ENCODE results near the gene KIAA1217. TPM values are rescaled to one million over a fixed set of nuclear protein-coding genes. Genes with fewer than 3 reads are reported as not detected.

KIAA1217 gene
- total and polyA plus RNA-seq, 2 donors from 2014 or later: 10.4 to 63.8 TPM

DNA sequence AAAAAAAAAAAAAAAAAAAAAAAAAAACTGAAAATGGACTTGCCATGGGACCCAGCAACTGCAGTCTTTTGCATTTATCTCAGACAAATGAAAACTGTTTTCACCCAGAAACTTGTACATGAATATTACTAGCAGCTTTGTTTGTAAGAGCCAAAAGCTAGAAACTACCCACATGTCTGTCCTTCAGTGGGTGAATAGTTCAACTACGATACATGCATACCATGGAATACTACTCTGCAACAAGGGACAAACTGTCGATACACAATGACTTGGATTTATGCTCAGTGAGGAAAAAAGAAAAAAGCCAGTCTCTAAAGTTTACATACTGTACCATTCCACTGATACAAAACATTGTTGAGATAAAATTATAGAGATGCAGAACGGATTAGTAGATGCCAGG, 195.6 kb downstream of the KIAA1217 start:
- Histone ChIP-seq H3K27ac (ENCODE audit: low read depth in 2 of 2, low read length in 2 of 2) (no peak overlapping the region), H3K4me1 (ENCODE audit: control insufficient read depth in 2 of 3, insufficient read depth in 2 of 3, low read depth in 1 of 3, low read length in 3 of 3) (no peaks in the 10 kb centered on the region), H3K9ac (ENCODE audit: low read length in 3 of 3) (no peak overlapping the region), H3K9me3 (ENCODE audit: control insufficient read depth in 2 of 3, insufficient read depth in 1 of 3, low read length in 3 of 3) (no peaks in the 10 kb centered on the region), H3K36me3 (ENCODE audit: control insufficient read depth in 2 of 3, insufficient read depth in 3 of 3, low read length in 3 of 3) (no peaks in the 10 kb centered on the region), H3K27me3 (ENCODE audit: control insufficient read depth, insufficient read depth, low read length) (no peaks in the 10 kb centered on the region), H3K4me3 (ENCODE audit: low read length in 3 of 3) (no peak overlapping the region)
- intact Hi-C loops (cut with DNase I): no loop called here
- TF ChIP-seq, protein P1, sequence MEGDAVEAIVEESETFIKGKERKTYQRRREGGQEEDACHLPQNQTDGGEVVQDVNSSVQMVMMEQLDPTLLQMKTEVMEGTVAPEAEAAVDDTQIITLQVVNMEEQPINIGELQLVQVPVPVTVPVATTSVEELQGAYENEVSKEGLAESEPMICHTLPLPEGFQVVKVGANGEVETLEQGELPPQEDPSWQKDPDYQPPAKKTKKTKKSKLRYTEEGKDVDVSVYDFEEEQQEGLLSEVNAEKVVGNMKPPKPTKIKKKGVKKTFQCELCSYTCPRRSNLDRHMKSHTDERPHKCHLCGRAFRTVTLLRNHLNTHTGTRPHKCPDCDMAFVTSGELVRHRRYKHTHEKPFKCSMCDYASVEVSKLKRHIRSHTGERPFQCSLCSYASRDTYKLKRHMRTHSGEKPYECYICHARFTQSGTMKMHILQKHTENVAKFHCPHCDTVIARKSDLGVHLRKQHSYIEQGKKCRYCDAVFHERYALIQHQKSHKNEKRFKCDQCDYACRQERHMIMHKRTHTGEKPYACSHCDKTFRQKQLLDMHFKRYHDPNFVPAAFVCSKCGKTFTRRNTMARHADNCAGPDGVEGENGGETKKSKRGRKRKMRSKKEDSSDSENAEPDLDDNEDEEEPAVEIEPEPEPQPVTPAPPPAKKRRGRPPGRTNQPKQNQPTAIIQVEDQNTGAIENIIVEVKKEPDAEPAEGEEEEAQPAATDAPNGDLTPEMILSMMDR (IDR thresholded peaks at IDR 0.05; ENCODE audit: borderline replicate concordance, extremely low read depth, insufficient read depth): no peak
- DNase-seq (no peak), FAIRE-seq (no peak)

DNA sequence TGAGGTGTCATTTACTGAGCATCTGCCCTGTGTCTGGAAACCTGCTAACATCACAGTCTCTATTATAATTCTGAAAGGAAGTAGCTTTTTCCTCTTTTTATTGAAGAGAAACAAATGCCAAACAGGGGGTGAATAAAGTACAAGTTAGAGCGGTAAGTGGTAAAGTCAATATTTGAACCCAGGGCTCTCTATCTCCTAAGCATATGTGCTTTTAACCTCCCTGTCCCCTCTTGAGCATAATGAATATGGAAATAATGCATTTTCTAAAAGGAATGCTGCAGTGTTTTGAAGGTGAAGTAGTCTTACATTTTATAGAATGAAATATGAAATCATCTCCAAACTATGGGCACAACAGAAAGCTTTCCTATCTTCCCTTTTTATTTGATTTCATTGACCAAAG, 196.7 kb downstream of the KIAA1217 start:
- Histone ChIP-seq H3K27ac (ENCODE audit: low read depth in 2 of 2, low read length in 2 of 2) (no peak overlapping the region), H3K9ac (ENCODE audit: low read length in 3 of 3) (no peak overlapping the region), H3K4me1 (ENCODE audit: control insufficient read depth in 2 of 3, insufficient read depth in 2 of 3, low read depth in 1 of 3, low read length in 3 of 3) (no peaks in the 10 kb centered on the region), H3K27me3 (ENCODE audit: control insufficient read depth, insufficient read depth, low read length) (no peaks in the 10 kb centered on the region), H3K36me3 (ENCODE audit: control insufficient read depth in 2 of 3, insufficient read depth in 3 of 3, low read length in 3 of 3) (no peaks in the 10 kb centered on the region), H3K4me3 (ENCODE audit: low read length in 3 of 3) (no peak overlapping the region), H3K9me3 (ENCODE audit: control insufficient read depth in 2 of 3, insufficient read depth in 1 of 3, low read length in 3 of 3) (no peaks in the 10 kb centered on the region)
- no peak for DNase-seq
- TF ChIP-seq, protein P1 (IDR thresholded peaks at IDR 0.05; ENCODE audit: borderline replicate concordance, extremely low read depth, insufficient read depth): no peak
- FAIRE-seq: no peak
- intact Hi-C loops (cut with DNase I): no loop called here

DNA sequence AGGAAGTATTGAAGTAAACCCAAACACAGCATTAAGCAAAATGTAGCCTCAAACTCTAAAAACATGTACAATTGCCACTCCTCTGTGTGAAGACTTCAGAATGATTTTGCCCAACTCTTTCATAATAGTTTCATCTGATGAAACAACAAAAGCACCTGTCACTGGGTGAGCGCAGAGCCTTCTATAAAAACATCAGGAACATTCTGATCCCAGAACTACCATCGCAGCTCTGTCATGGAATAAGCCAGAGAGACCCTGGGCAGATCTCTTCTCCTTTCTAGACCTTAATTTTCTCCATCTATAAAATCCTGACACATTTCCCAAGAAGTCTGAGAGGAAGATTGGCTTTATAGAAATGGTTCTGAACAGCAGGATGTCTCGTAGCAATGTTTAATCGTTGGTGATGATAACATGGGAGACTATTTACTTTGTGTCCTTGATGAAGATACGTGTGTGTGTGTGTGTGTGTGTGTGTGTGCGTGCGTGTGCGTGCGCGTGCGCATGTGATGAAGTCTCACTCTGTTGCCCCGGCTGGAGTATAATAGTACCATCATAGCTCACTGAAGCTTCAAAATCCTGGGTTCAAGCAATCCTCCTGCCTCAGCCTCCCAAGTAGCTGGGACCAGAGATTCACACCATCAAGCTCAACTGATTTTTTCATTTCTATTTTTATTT, 198.0 kb downstream of the KIAA1217 start:
- H3K27me3 ChIP-seq (ENCODE audit: control insufficient read depth, insufficient read depth, low read length): no peaks in the 10 kb centered on the region
- TF ChIP-seq, protein P1 (IDR thresholded peaks at IDR 0.05; ENCODE audit: borderline replicate concordance, extremely low read depth, insufficient read depth): no peak
- no peaks in the 10 kb centered on the region for H3K36me3 ChIP-seq (ENCODE audit: control insufficient read depth in 2 of 3, insufficient read depth in 3 of 3, low read length in 3 of 3)
- no peak overlapping the region for H3K27ac ChIP-seq (ENCODE audit: low read depth in 2 of 2, low read length in 2 of 2)
- FAIRE-seq (no peak), DNase-seq (no peak)
- intact Hi-C loops (cut with DNase I): no loop called here
- H3K4me3 ChIP-seq (ENCODE audit: low read length in 3 of 3): no peak overlapping the region
- H3K9ac ChIP-seq (ENCODE audit: low read length in 3 of 3): no peak overlapping the region
- no peaks in the 10 kb centered on the region for H3K9me3 ChIP-seq (ENCODE audit: control insufficient read depth in 2 of 3, insufficient read depth in 1 of 3, low read length in 3 of 3)
- no peaks in the 10 kb centered on the region for H3K4me1 ChIP-seq (ENCODE audit: control insufficient read depth in 2 of 3, insufficient read depth in 2 of 3, low read depth in 1 of 3, low read length in 3 of 3)

DNA sequence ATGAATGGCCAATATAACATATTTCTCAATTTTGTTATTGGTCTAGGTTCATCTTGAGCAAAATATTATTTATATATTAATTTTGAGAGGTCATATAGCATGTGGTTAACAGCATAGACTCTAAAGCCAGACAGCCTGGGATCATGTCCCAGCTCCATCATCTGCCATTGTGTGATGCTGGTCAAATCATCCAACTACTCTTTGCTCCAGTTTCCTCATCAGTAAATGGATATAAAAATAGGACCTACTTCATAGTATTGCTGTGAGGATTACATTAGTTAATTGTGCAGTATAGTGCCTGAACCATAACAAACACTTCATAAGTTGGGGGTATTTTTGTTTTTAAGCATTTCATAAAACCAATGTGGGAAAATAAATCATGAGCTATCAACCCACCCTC, 199.0 kb downstream of the KIAA1217 start:
- Histone ChIP-seq H3K4me1 (ENCODE audit: control insufficient read depth in 2 of 3, insufficient read depth in 2 of 3, low read depth in 1 of 3, low read length in 3 of 3) (no peaks in the 10 kb centered on the region), H3K9me3 (ENCODE audit: control insufficient read depth in 2 of 3, insufficient read depth in 1 of 3, low read length in 3 of 3) (no peaks in the 10 kb centered on the region), H3K27me3 (ENCODE audit: control insufficient read depth, insufficient read depth, low read length) (no peaks in the 10 kb centered on the region), H3K9ac (ENCODE audit: low read length in 3 of 3) (no peak overlapping the region), H3K27ac (ENCODE audit: low read depth in 2 of 2, low read length in 2 of 2) (no peak overlapping the region), H3K36me3 (ENCODE audit: control insufficient read depth in 2 of 3, insufficient read depth in 3 of 3, low read length in 3 of 3) (no peaks in the 10 kb centered on the region), H3K4me3 (ENCODE audit: low read length in 3 of 3) (no peak overlapping the region)
- TF ChIP-seq, protein P1 (IDR thresholded peaks at IDR 0.05; ENCODE audit: borderline replicate concordance, extremely low read depth, insufficient read depth): no peak
- FAIRE-seq (no peak), DNase-seq (no peak)
- intact Hi-C loops (cut with DNase I): no loop called here

Data from kidney (tissue), 14 donors.